ENCODE data around the gene TGM3. TPM values are rescaled to one million over a fixed set of nuclear protein-coding genes. Genes with fewer than 3 reads are reported as not detected.

TGM3 gene
- polyA plus RNA-seq, 1 experiment = not detected

DNA sequence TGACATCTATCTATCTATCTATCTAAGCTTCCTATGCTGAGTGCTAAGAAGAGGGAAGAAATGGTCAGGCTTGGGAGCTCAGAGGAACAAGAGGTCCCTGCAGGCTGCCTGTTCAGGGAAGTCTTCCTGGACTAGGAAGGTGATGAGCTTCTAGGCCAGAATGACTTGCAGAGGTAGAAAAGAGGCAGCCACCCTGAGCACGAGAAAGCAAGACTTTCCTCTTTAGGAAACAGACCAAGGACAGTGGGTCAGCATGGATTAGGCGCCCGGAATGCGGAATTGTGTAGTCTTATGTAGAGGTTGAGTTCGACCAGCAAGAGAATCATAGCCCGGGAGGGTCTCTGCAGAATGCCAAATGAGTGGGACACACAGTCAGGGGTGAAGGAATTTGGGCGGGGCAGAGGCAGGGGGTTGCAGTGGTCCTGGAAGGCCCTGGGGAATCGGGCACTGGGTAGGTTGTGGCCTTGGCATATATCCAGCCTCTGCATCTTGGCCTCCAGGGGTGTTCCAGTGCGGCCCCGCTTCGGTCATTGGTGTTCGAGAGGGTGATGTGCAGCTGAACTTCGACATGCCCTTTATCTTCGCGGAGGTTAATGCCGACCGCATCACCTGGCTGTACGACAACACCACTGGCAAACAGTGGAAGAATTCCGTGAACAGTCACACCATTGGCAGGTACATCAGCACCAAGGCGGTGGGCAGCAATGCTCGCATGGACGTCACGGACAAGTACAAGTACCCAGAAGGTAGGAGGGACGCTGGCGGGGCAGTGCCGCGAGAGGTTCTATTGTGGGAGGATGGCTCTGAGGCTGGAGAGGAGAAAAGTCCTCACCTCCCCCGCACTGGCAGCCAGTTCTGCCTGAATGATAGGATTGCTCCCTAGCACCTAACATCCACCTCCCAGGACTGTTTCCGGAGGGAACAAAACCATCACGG, 32.1 kb downstream of the TGM3 start:
- Histone ChIP-seq H3K4me3 (ENCODE audit: low read depth, low read length) (no peak overlapping the region), H3K36me3 (ENCODE audit: control insufficient read depth, insufficient read depth, low read length) (no peaks in the 10 kb centered on the region), H3K27me3 (ENCODE audit: control insufficient read depth, insufficient read depth, low read length) (peaks cover 2% of the 10 kb centered on the region)
- POLR2A ChIA-PET = no interaction called here
- no peak for DNase-seq (ENCODE audit: low read depth)
- CTCF ChIA-PET = interaction anchor here (1.0 kb wide), 1 partner anchor 120 kb away, joined by 6 read pairs; no protein-coding TSS in a partner anchor
- TF ChIP-seq, protein P1, sequence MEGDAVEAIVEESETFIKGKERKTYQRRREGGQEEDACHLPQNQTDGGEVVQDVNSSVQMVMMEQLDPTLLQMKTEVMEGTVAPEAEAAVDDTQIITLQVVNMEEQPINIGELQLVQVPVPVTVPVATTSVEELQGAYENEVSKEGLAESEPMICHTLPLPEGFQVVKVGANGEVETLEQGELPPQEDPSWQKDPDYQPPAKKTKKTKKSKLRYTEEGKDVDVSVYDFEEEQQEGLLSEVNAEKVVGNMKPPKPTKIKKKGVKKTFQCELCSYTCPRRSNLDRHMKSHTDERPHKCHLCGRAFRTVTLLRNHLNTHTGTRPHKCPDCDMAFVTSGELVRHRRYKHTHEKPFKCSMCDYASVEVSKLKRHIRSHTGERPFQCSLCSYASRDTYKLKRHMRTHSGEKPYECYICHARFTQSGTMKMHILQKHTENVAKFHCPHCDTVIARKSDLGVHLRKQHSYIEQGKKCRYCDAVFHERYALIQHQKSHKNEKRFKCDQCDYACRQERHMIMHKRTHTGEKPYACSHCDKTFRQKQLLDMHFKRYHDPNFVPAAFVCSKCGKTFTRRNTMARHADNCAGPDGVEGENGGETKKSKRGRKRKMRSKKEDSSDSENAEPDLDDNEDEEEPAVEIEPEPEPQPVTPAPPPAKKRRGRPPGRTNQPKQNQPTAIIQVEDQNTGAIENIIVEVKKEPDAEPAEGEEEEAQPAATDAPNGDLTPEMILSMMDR (IDR thresholded peaks at IDR 0.05; ENCODE audit: insufficient read depth, low read depth, low read length) = no peak

DNA sequence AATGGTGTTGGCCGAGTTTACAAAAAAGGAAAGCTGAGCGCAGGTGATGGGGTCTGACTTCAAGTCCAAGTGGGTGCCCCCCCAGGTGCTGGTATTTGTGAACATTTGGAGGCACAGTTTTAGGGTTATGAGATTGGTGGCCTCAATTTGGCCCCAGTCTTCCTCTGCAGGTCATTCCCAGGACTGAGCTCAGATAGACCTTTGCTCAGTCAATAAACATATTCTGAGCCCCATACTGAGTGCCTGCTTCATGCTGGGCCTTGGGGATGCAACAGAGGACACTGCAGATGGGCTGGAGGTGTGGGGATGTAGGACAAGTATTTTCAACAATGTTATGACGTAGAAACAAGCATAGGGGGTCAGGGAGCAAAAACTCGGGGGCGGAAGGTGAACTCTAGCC, 33.5 kb downstream of the TGM3 start:
- CTCF ChIA-PET = no interaction called here
- no peak overlapping the region for H3K4me3 ChIP-seq (ENCODE audit: low read depth, low read length)
- TF ChIP-seq, protein P1 (IDR thresholded peaks at IDR 0.05; ENCODE audit: insufficient read depth, low read depth, low read length) = no peak
- DNase-seq (ENCODE audit: low read depth) = no peak
- POLR2A ChIA-PET = no interaction called here
- H3K36me3 ChIP-seq (ENCODE audit: control insufficient read depth, insufficient read depth, low read length) = no peaks in the 10 kb centered on the region
- peaks cover 4% of the 10 kb centered on the region for H3K27me3 ChIP-seq (ENCODE audit: control insufficient read depth, insufficient read depth, low read length)

- Histone ChIP-seq H3K27me3 (ENCODE audit: control insufficient read depth, insufficient read depth, low read length) (peaks cover 4% of the 10 kb centered on the region), H3K36me3 (ENCODE audit: control insufficient read depth, insufficient read depth, low read length) (no peaks in the 10 kb centered on the region), H3K4me3 (ENCODE audit: low read depth, low read length) (no peak overlapping the region)
- POLR2A ChIA-PET = no interaction called here
- CTCF ChIA-PET = interaction anchor here (0.8 kb wide), 1 partner anchor 8 kb away, joined by 3 read pairs; no protein-coding TSS in a partner anchor
- no peak for DNase-seq (ENCODE audit: low read depth)
- TF ChIP-seq, protein P1 (IDR thresholded peaks at IDR 0.05; ENCODE audit: insufficient read depth, low read depth, low read length) = no peak
Observed at GRCh38 chr20:2330090-2330695, 34.4 kb downstream of the TGM3 start.

DNA sequence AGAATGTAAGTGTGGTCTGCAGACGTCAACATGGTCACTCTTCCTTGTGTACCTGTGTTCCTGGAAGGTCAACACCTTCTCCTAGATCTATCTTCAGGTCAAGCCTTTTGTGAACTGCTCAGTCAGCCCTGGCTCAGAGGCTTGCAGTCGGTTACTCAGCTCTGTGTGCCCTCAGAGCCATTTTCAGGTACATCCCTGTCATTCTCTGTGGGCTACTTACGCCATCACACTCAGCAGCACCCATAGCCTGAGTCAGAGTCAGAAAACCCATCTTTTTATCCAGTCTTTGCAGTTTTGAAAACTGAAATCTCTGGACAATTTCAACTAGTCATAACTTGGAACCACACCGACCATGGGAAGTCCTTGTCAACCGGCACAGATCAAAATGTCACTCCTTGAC, 35.3 kb downstream of the TGM3 start:
- CTCF ChIA-PET = interaction anchor here (0.8 kb wide), 1 partner anchor 114 kb away, joined by 3 read pairs; no protein-coding TSS in a partner anchor
- POLR2A ChIA-PET = no interaction called here
- Histone ChIP-seq H3K27me3 (ENCODE audit: control insufficient read depth, insufficient read depth, low read length) (peaks cover 4% of the 10 kb centered on the region), H3K36me3 (ENCODE audit: control insufficient read depth, insufficient read depth, low read length) (no peaks in the 10 kb centered on the region), H3K4me3 (ENCODE audit: low read depth, low read length) (no peak overlapping the region)
- TF ChIP-seq, protein P1 (IDR thresholded peaks at IDR 0.05; ENCODE audit: insufficient read depth, low read depth, low read length) = no peak
- no peak for DNase-seq (ENCODE audit: low read depth)

- no peak for DNase-seq (ENCODE audit: low read depth)
- ChIA-PET POLR2A (no interaction called here), CTCF (interaction anchor here (0.8 kb wide), 1 partner anchor 115 kb away, joined by 3 read pairs; no protein-coding TSS in a partner anchor)
- TF ChIP-seq, protein P1 (IDR thresholded peaks at IDR 0.05; ENCODE audit: insufficient read depth, low read depth, low read length) = no peak
- Histone ChIP-seq H3K27me3 (ENCODE audit: control insufficient read depth, insufficient read depth, low read length) (peaks cover 4% of the 10 kb centered on the region), H3K36me3 (ENCODE audit: control insufficient read depth, insufficient read depth, low read length) (no peaks in the 10 kb centered on the region), H3K4me3 (ENCODE audit: low read depth, low read length) (no peak overlapping the region)
Observed at GRCh38 chr20:2331901-2332565, 36.2 kb downstream of the TGM3 start.
